DND-41 (cell line): ENCODE results near the gene LRP4.

Experiments
- ATAC-seq: fragments of 200-7000 bp; cut with Tn5 transposase; 3 replicates; pipeline ENCODE4 v1.9.1; 2021; ENCODE audit warnings: low read depth; ENCODE audit not compliant: insufficient read depth
- DNase-seq: peaks from one replicate; pipeline ENCODE4 v3.0.0-alpha.2; 2020
- H2AFZ ChIP-seq: 2 replicates; pipeline ENCODE4 v1.6.0; 2012; ENCODE audit warnings: low read depth, low read length
- H3K27ac ChIP-seq: 2 replicates; pipeline ENCODE4 v1.5.1; 2012; ENCODE audit warnings: low read length, inconsistent platforms
- H3K27me3 ChIP-seq: fragments of 200-600 bp; sonication (generic); 2 replicates; pipeline ENCODE4 v1.6.0; 2012; ENCODE audit warnings: low read length, mild to moderate bottlenecking, inconsistent platforms; ENCODE audit not compliant: insufficient read depth, poor library complexity
- H3K36me3 ChIP-seq: 2 replicates; pipeline ENCODE4 v1.5.1; 2012; ENCODE audit warnings: low read length, inconsistent platforms; ENCODE audit not compliant: insufficient read depth
- H3K4me1 ChIP-seq: 2 replicates; pipeline ENCODE4 v1.5.1; 2012; ENCODE audit warnings: mild to moderate bottlenecking, low read length; ENCODE audit not compliant: insufficient read depth
- H3K4me2 ChIP-seq: 2 replicates; pipeline ENCODE4 v1.6.0; 2012; ENCODE audit warnings: mild to moderate bottlenecking, moderate library complexity, low read length, inconsistent platforms; ENCODE audit not compliant: insufficient read depth
- H3K4me3 ChIP-seq, 2 experiments: fragments of 200-600 bp in 1 of 2; shearing (Covaris generic) in 1 of 2; 2 replicates each; pipeline ENCODE4 v1.5.1; 2012 to 2016; ENCODE audit warnings: inconsistent platforms in 2 of 2, low read length in 2 of 2, mild to moderate bottlenecking in 2 of 2, low read depth in 1 of 2, moderate library complexity in 1 of 2
- H3K79me2 ChIP-seq: 2 replicates; pipeline ENCODE4 v1.6.0; 2012; ENCODE audit warnings: low read length, inconsistent platforms; ENCODE audit not compliant: insufficient read depth
- H3K9ac ChIP-seq: 2 replicates; pipeline ENCODE4 v1.6.0; 2012; ENCODE audit warnings: low read depth, mild to moderate bottlenecking, inconsistent platforms, low read length, moderate library complexity
- H3K9me3 ChIP-seq: 2 replicates; pipeline ENCODE4 v1.5.1; 2012; ENCODE audit warnings: low read length, moderate library complexity, mild to moderate bottlenecking, inconsistent platforms; ENCODE audit not compliant: insufficient read depth, severe bottlenecking
- H4K20me1 ChIP-seq: 2 replicates; pipeline ENCODE4 v1.6.0; 2012; ENCODE audit warnings: low read length; ENCODE audit not compliant: insufficient read depth
- CTCF ChIP-seq: IDR thresholded peaks from 2 replicates; pipeline ENCODE4 v1.5.1; 2012; ENCODE audit warnings: borderline replicate concordance, low read length, moderate library complexity, mild to moderate bottlenecking; ENCODE audit not compliant: poor library complexity, severe bottlenecking; ENCODE audit errors: extremely low read depth
- EZH2 ChIP-seq: IDR thresholded peaks from 3 replicates; pipeline ENCODE4 v1.6.1; 2012; ENCODE audit warnings: borderline replicate concordance, low read depth, mild to moderate bottlenecking, moderate library complexity, low read length, inconsistent platforms; ENCODE audit not compliant: severe bottlenecking

The LRP4 gene

GRCh38 chr11:46860218-46860617 lies 58.1 kb downstream of the LRP4 start:
- TF ChIP-seq CTCF: no peak
- no peak for TF ChIP-seq EZH2
- no peak overlapping the region for H3K9ac ChIP-seq
- no peak for DNase-seq
- no peaks in the 10 kb centered on the region for H3K79me2 ChIP-seq
- no peak overlapping the region for H3K4me2 ChIP-seq
- no peaks in the 10 kb centered on the region for H3K9me3 ChIP-seq
- H3K27ac ChIP-seq: no peak overlapping the region
- no peaks in the 10 kb centered on the region for H3K36me3 ChIP-seq
- no peak overlapping the region for H2AFZ ChIP-seq
- no peak for ATAC-seq
- H3K4me3 ChIP-seq: no peak overlapping the region
- H4K20me1 ChIP-seq: no peaks in the 10 kb centered on the region
- no peaks in the 10 kb centered on the region for H3K27me3 ChIP-seq
- no peaks in the 10 kb centered on the region for H3K4me1 ChIP-seq

GRCh38 chr11:46858920-46859546 lies 59.3 kb downstream of the LRP4 start:
- Histone ChIP-seq H3K4me1 (no peaks in the 10 kb centered on the region), H3K36me3 (no peaks in the 10 kb centered on the region), H3K4me3 (no peak overlapping the region), H3K79me2 (no peaks in the 10 kb centered on the region), H3K27ac (no peak overlapping the region), H3K9ac (no peak overlapping the region), H3K9me3 (no peaks in the 10 kb centered on the region), H3K4me2 (no peak overlapping the region), H4K20me1 (no peaks in the 10 kb centered on the region), H3K27me3 (no peaks in the 10 kb centered on the region), H2AFZ (no peak overlapping the region)
- TF ChIP-seq EZH2: no peak
- no peak for ATAC-seq
- DNase-seq: no peak

- H3K4me1 ChIP-seq: no peaks in the 10 kb centered on the region
- no peaks in the 10 kb centered on the region for H3K79me2 ChIP-seq
- no peaks in the 10 kb centered on the region for H3K27me3 ChIP-seq
- H3K27ac ChIP-seq: no peak overlapping the region
- no peak overlapping the region for H2AFZ ChIP-seq
- no peak for DNase-seq
- no peak overlapping the region for H3K4me3 ChIP-seq
- no peaks in the 10 kb centered on the region for H4K20me1 ChIP-seq
- ATAC-seq: no peak
- no peak for TF ChIP-seq EZH2
- no peaks in the 10 kb centered on the region for H3K36me3 ChIP-seq
- no peaks in the 10 kb centered on the region for H3K9me3 ChIP-seq
- H3K4me2 ChIP-seq: no peak overlapping the region
- no peak overlapping the region for H3K9ac ChIP-seq
Measured at GRCh38 chr11:46857666-46858065, 60.7 kb downstream of the LRP4 start.

DNA sequence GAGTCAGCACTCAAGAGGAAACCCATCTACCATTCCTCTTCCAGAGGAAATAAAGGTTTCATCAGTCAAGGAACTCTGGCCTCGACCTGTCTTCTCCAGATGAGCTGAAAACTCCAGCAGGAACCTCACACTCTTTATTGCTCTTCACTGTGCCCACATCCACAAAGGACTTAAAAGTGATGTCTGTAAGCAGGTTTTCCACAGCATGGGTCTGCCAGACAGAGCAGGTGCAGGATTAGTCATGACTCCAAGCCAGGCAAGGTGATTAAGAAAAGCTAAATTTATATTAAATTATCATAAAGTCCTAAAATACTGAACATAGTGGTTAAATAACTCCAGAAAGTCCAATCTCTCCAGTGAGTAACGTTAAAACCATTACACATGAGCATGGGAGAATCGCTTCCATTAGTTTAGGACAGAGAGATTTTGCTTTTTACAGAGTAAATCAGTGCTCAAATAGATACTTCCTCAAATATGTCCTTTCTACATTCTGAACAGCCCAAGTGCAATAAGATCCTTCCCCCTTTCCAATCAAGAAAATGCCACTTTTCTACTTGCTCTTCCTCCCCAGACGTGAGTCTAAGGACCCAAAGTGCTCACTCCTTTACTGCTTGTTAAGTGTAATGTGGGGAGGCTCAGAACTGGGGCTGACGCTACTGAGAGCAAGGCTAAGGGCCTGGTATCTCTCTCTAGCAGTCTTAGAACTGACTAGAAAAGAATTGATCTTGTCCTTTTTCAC lies 61.6 kb downstream of the LRP4 start:
- H3K27ac ChIP-seq: no peak overlapping the region
- H3K4me3 ChIP-seq: no peak overlapping the region
- H3K4me1 ChIP-seq: no peaks in the 10 kb centered on the region
- H2AFZ ChIP-seq: no peak overlapping the region
- DNase-seq: no peak
- no peak for ATAC-seq
- TF ChIP-seq CTCF (no peak), EZH2 (no peak)
- H4K20me1 ChIP-seq: no peaks in the 10 kb centered on the region
- H3K79me2 ChIP-seq: no peaks in the 10 kb centered on the region
- no peak overlapping the region for H3K9ac ChIP-seq
- H3K9me3 ChIP-seq: no peaks in the 10 kb centered on the region
- H3K36me3 ChIP-seq: no peaks in the 10 kb centered on the region
- H3K27me3 ChIP-seq: no peaks in the 10 kb centered on the region
- H3K4me2 ChIP-seq: no peak overlapping the region
